NT2/D1 (cell line): ENCODE measurements around the gene OR6Q1.

Source experiments
- SUZ12 ChIP-seq: IDR thresholded peaks from 2 replicates; pipeline ENCODE4 v1.6.1; 2011; ENCODE audit not compliant: insufficient read length, insufficient read depth; ENCODE audit errors: extremely low read depth
- YY1 ChIP-seq: IDR thresholded peaks from 2 replicates; pipeline ENCODE4 v1.6.1; 2011; ENCODE audit not compliant: insufficient read length, insufficient read depth
- ZNF274 ChIP-seq: IDR thresholded peaks from 2 replicates; pipeline ENCODE4 v1.6.1; 2011; ENCODE audit warnings: mild to moderate bottlenecking, low read depth, low read length

GRCh38 chr11:58003591-58003990, 27.2 kb upstream of the OR6Q1 start:
- TF ChIP-seq SUZ12 (no peak), ZNF274 (no peak), YY1 (no peak)
